HG02763 (cell line): ENCODE data around the gene HSD17B1.
"Not testable (repeated sequence)": the region's sequence is repeated elsewhere in the genome, so short reads cannot be mapped to it uniquely, and the experiment has no call there.

Experiments
- ATAC-seq: cut with Tn5 transposase; IDR thresholded peaks from one replicate; pipeline ENCODE4 v1.9.1; 2021; ENCODE audit warnings: mild to moderate bottlenecking, moderate library complexity; ENCODE audit not compliant: unreplicated experiment

Gene HSD17B1

GRCh38 chr17:42522798-42523278, 29.9 kb upstream of the HSD17B1 start:
- ATAC-seq: no peak

- no peak for ATAC-seq
These were observed 27.5 kb upstream of the HSD17B1 start for GRCh38 chr17:42525221-42525620.

- ATAC-seq: no peak
These were observed 26.7 kb upstream of the HSD17B1 start for GRCh38 chr17:42526031-42526444.

GRCh38 chr17:42527932-42528331, 24.8 kb upstream of the HSD17B1 start:
- ATAC-seq: no peak

- ATAC-seq: no peak
These were observed 23.7 kb upstream of the HSD17B1 start for GRCh38 chr17:42529061-42529460.

- ATAC-seq: no peak
These were observed 21.7 kb upstream of the HSD17B1 start for GRCh38 chr17:42530952-42531454.

GRCh38 chr17:42531455-42532354, 21.0 kb upstream of the HSD17B1 start:
- no peak for ATAC-seq

- no peak for ATAC-seq
These were observed 17.3 kb upstream of the HSD17B1 start for GRCh38 chr17:42535155-42536047.

- peak; percentile 81 for ATAC-seq
These were observed 16.7 kb upstream of the HSD17B1 start, which contains the start of gene NAGLU for GRCh38 chr17:42536048-42536371. Gene NAGLU, plus strand, starts transcription at chr17:42536241. Its CDS starts 32 bp downstream, at chr17:42536273.

- ATAC-seq: peak; percentile 70
These were observed 16.2 kb upstream of the HSD17B1 start for GRCh38 chr17:42536372-42537155.

- no peak for ATAC-seq
These were observed 15.4 kb upstream of the HSD17B1 start for GRCh38 chr17:42537156-42537805.

- ATAC-seq: no peak
These were observed 14.8 kb upstream of the HSD17B1 start for GRCh38 chr17:42537826-42538451.

GRCh38 chr17:42538482-42538881, 14.2 kb upstream of the HSD17B1 start:
- no peak for ATAC-seq

GRCh38 chr17:42540558-42540957, 12.2 kb upstream of the HSD17B1 start:
- not testable (repeated sequence) for ATAC-seq

- no peak for ATAC-seq
These were observed 11.5 kb upstream of the HSD17B1 start for GRCh38 chr17:42541041-42541833.

GRCh38 chr17:42543190-42544079, 9.3 kb upstream of the HSD17B1 start:
- ATAC-seq: no peak

- no peak for ATAC-seq
These were observed 7.8 kb upstream of the HSD17B1 start for GRCh38 chr17:42544874-42545283.
